GM03348 (cell line): Measurements from ENCODE around the gene NAIF1.
"Not testable (repeated sequence)": the region's sequence is repeated elsewhere in the genome, so short reads cannot be mapped to it uniquely, and the experiment has no call there.

Source experiments
- DNase-seq: peaks from one replicate; pipeline ENCODE4 v3.0.0; 2012; ENCODE audit warnings: low spot score

The NAIF1 gene, protein sequence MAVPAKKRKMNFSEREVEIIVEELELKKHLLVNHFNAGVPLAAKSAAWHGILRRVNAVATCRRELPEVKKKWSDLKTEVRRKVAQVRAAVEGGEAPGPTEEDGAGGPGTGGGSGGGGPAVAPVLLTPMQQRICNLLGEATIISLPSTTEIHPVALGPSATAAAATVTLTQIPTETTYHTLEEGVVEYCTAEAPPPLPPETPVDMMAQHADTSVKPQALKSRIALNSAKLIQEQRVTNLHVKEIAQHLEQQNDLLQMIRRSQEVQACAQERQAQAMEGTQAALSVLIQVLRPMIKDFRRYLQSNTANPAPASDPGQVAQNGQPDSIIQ

GRCh38 chr9:128066713-128067644 is at the start of gene NAIF1:
TSS of gene NAIF1 (minus strand) at chr9:128067320. CDS start at chr9:128067101, 219 bp downstream.
- DNase-seq, result peak; percentile 97

GRCh38 chr9:128116104-128117083 is 49.3 kb upstream of the NAIF1 start:
- DNase-seq, result no peak

DNA sequence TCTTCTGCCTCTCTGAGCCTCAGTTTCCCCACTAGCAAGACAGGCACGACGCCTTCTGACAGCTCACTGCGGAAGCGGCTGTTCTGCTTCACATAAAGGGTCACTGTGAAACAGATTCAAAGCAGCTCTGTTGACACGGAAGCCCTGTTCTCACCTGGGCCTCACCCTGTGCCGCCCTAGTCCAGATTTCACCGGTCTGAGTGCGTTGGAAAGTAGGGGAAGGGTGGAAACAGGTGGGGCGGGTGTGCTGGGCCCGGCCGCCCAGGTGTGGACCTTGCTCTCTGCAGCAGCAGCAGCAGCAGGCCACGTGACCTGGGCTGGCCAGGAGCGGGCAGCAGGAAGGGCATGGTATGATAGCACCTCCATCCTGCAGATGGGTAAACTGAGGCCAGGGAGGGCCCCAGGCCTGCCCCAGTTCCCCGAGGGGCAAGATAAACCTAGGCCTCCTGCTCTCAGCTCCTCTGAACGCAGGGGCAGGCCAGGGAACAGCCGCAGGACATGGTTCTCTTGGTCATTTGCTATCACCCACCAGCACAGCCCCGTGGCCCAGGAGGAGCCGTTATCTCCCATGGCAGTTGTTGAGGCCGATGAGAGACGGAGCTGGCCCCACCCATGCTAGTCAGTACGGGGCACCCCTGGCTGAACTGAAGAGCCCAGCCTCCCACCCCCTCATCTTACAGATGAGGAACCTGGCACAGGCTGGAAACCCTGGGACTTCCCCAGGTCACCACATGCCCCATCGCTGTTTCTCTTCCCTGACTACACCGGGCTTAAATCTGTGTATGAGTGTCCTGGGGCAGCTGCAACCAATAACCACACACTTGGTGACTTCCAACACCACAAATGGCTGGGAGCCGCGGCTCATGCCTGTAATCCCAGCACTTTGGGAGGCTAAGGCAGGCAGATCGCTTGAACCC is 48.3 kb upstream of the NAIF1 start:
- DNase-seq, result no peak

DNA sequence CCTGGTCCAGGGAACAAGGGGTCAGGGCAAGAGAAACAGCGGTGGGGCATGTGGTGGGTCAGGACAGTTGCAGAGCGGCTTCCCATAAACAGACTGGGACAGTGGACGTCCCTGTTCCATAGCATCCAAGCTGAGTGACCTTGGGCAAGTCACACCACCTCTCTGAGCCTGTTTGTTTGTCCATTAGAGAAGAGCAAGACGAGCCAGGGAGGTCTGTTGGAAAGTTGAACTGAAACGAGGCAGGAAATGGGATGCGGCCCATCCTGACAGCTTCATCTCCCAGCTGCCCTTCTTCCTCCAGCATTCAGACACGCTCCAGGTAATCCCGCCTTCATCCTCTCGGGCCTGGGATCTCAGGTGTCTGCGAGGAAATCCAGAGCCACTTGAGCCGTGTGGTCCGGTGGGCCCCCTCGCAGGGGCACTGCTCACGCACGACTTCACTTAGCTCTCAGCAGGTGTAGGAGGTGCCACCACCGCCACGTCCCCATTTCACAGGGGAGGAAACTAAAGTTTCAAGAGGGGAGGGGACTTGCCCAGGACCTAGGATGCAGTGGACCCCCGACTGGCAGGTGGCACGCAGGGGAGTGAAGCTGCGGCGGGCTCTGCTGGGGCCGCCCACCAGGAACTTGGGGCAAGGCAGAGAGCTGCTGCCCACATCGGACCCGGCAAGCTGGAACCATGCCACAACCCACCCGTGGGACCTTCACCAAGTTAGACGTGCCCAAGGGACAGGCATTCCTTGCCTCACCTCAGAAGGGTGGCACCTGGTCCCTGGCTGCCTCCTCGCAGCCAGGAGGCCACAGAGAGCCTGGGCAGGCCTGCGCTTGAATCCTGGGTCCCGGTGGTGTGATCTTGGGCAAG is 47.4 kb upstream of the NAIF1 start:
- no peak for DNase-seq

GRCh38 chr9:128113526-128114325 is 46.6 kb upstream of the NAIF1 start:
- DNase-seq, result no peak

- DNase-seq, result not testable (repeated sequence)
Observed at GRCh38 chr9:128111726-128112125, 44.6 kb upstream of the NAIF1 start.

DNA sequence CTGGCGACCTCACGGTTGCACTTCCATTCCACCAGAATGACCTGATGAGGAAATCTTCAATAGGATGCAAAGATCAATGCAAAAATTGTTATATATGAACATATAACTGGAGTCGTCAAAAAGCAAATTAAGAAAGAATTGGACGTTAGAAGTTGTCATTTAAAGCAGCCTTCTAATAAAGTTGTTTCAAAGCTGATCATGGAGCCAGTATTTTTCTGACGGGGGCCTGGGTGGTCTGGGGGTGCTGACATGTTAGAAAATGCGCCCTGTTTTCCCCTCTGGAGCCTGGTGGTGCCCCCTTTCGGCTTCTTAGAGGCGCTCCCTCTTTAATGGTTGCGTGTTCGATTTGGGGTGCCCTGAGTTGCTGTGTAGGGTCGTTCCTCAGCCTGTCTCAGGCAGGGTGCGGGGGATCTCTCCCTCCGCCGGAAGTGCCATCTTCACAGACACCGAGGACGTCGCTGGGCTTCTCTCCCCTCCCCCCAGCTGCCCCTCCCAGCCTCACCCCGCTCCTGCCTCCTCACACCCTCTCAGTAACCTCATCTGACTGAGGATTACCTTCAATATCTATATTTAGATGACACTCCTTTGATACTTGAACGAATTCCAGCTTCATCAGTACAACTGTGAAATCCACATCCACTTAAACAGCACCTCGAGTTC is 42.1 kb upstream of the NAIF1 start:
- no peak for DNase-seq

- no peak for DNase-seq
Observed at GRCh38 chr9:128108269-128109049, 41.3 kb upstream of the NAIF1 start.

DNA sequence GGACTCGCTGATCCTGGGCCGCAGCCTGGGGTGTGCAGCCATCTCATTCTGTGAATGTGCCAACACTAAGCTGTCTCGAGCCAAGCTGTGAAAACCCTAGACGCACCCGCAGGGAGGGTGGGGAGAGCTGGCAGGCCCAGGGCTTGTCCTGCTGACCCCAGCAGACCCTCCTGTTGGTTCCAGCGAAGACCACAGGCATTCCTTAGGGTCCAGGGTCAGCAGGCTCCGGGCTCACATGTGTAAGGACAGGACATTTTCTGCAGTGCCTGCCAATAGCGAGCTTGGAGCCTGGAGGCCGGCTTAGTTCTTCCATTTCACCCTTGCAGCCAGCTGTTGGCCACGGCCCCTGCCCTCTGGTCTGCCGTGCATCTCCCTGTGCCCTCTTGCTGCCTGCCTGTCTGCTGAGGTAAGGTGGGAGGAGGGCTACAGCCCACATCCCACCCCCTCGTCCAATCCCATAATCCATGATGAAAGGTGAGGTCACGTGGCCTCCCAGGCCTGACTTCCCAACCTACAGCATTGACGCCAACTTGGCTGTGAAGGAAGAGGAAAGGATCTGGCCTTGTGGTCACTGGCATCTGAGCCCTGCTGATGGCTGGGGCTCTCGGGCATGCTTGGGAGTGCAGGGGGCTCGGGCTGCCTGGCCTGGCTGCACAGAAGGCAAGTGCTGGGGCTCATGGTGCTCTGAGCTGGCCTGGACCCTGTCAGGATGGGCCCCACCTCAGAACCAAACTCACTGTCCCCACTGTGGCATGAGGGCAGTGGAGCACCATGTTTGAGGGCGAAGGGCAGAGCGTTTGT is 40.5 kb upstream of the NAIF1 start:
- DNase-seq, result no peak

- DNase-seq, result no peak
Observed at GRCh38 chr9:128106940-128107467, 39.9 kb upstream of the NAIF1 start.

DNA sequence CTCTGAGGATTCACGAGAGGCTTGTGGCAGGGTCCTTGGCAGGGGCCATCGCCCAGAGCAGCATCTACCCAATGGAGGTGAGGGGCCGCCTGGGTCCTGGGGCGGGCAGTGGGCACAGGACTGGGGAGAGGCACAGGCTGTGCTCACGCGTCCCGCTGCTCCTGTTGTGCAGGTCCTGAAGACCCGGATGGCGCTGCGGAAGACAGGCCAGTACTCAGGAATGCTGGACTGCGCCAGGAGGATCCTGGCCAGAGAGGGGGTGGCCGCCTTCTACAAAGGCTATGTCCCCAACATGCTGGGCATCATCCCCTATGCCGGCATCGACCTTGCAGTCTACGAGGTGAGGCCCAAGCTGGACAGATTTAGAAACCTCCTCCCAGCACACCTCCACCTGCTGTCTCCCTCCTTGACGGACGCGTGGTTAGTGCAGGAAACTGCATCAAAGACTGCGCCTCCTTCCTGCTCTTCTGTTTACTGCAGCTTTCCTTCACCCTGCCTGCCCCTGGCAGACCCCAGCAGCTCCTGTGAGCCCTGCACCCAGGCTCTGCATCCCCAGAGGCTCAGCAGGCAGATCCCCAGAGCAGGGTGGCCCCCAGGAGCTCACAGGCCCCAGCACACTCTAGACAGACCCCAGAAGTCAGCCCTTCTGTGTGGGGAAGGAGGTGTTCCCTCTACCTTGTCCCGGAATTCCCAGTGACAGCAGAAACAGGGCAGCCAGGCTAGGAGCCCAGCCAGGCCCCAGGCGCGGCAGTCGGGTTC is 39.2 kb upstream of the NAIF1 start:
- no peak for DNase-seq

DNA sequence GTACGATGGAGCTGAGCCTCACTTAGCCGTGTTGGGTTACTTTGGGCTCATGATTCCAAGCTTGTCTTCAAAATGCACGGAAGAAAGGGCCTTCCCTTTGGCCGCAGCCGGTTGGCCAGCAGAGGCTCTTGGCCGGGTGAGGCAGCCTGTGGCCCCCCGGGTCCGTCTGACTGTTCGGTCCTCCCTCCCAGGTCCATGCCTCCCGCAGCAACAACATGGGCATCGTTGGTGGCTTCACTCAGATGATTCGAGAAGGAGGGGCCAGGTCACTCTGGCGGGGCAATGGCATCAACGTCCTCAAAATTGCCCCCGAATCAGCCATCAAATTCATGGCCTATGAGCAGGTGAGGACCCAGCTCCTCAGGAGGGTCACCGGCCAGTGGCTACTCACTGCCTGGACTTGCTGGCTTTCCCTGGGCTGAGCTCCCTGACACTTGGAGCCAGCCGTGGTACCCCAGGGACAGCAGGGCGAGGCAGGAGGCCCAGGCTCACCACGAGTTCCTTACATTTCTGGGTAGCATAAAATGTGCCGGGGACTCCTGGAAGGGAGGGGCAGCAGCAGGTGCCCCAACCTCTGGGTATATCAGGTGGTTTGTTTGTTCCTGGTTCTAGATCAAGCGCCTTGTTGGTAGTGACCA is 38.5 kb upstream of the NAIF1 start:
- DNase-seq, result no peak

- no peak for DNase-seq
Observed at GRCh38 chr9:128104171-128104618, 37.1 kb upstream of the NAIF1 start.

DNA sequence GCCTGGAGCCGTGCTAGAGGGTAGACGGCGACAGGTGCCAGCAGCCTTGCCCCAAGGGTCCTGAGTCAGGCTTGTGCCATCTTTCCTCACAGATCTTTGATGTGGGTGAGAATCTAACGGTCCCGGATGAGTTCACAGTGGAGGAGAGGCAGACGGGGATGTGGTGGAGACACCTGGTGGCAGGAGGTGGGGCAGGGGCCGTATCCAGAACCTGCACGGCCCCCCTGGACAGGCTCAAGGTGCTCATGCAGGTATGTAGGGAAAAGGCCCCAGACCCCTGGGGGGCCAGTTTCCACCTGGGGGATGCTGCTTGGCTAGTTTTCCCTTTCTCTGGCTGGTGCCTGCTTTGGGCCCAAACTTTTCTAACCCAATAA is 36.5 kb upstream of the NAIF1 start:
- no peak for DNase-seq

DNA sequence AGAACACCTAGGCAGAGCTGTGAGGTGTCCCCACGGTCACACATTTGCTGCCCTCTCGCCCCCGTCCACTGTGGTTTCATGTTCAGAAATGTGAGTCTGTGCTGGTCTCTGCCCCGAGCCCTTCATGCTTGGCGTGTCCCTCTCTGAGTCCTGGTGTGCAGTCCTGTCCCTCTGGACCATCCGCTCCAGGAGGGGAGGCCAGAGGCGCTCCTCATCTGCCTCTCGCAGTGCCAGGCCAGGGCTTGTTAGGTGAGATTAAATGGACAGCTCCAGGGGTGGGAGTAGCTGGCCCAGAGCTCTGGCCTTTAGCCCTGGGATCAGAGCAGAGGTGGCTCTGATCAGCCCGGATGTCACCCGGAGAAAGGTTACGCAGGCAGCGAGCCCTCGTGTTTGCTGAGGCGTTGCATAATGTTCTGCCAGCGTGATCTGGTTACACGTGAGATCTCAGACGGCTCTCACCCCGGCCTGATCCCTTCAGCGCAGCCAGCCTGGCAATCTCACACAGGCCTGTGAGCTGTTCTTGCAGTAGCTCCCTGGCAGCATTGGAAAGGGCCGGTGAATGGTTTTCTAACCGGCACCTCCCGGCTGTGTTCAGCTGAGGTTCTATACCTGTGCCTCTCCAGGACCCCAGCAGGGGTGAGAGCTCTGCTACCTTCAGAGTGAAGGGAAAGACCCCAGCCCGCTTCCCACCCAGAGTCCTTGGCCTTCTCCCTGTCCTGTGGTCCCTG is 35.9 kb upstream of the NAIF1 start:
- no peak for DNase-seq
